ENCODE results near the gene KPNB1. TPM values are rescaled to one million over a fixed set of nuclear protein-coding genes. Genes with fewer than 3 reads are reported as not detected.
A peak's percentile ranks its signal among the peaks of the same experiment; 100 is the strongest.

KPNB1 gene
- total RNA-seq, 1 donor from 2014 or later, result 298 TPM

DNA sequence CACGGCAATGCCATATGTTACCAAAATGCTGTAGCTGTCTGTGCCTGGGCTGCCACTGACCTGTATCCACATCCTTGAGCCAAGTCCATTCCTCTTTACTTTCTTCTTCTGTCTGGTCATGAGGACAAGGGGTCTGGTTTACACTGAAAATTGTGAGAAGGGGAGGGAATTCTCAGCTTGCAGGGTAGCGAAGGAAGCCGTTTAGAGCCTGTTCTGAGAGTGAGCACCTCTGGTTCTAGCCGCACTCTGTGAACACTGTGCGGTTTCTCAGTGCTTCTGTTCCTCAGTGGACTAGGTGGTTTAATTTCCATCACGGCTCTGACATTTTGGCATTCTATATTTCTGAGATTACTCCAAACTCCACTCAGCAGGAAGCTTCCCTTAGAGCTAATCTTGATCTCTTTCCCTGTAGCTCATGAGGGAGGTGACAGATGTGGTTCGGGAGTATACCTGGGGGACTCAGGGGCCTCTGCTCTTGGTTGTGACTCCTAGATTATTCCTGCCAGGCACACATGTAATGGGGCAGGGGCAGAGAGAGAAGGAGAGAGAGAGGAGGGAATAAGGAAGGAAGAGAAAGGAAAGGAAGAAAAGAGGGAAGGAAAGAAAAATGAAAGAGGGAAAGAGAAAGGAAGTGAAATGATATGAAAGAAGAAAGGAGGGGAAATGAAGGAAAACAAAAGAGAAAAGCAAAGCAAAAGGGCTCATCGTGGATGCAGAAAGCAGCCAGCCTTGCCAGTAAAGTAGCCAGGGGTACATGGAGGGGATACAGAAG, 69.1 kb downstream of the KPNB1 start:
- H3K4me1 Mint-ChIP-seq (ENCODE audit: low read depth), result peaks cover 29% of the 10 kb centered on the region
- DNase-seq (ENCODE audit: low spot score), result no peak
- no peaks in the 10 kb centered on the region for H3K36me3 Mint-ChIP-seq (ENCODE audit: low read depth)
- TF ChIP-seq, protein P1, sequence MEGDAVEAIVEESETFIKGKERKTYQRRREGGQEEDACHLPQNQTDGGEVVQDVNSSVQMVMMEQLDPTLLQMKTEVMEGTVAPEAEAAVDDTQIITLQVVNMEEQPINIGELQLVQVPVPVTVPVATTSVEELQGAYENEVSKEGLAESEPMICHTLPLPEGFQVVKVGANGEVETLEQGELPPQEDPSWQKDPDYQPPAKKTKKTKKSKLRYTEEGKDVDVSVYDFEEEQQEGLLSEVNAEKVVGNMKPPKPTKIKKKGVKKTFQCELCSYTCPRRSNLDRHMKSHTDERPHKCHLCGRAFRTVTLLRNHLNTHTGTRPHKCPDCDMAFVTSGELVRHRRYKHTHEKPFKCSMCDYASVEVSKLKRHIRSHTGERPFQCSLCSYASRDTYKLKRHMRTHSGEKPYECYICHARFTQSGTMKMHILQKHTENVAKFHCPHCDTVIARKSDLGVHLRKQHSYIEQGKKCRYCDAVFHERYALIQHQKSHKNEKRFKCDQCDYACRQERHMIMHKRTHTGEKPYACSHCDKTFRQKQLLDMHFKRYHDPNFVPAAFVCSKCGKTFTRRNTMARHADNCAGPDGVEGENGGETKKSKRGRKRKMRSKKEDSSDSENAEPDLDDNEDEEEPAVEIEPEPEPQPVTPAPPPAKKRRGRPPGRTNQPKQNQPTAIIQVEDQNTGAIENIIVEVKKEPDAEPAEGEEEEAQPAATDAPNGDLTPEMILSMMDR (IDR thresholded peaks at IDR 0.05), result no peak
- peak overlapping the region; percentile 55 for H3K27ac Mint-ChIP-seq (ENCODE audit: unreplicated experiment)
- H3K4me3 Mint-ChIP-seq (ENCODE audit: unreplicated experiment), result no peak overlapping the region
- no peaks in the 10 kb centered on the region for H3K9me3 Mint-ChIP-seq (ENCODE audit: low read depth)
- peaks cover 47% of the 10 kb centered on the region for H3K27me3 Mint-ChIP-seq (ENCODE audit: low read depth)

DNA sequence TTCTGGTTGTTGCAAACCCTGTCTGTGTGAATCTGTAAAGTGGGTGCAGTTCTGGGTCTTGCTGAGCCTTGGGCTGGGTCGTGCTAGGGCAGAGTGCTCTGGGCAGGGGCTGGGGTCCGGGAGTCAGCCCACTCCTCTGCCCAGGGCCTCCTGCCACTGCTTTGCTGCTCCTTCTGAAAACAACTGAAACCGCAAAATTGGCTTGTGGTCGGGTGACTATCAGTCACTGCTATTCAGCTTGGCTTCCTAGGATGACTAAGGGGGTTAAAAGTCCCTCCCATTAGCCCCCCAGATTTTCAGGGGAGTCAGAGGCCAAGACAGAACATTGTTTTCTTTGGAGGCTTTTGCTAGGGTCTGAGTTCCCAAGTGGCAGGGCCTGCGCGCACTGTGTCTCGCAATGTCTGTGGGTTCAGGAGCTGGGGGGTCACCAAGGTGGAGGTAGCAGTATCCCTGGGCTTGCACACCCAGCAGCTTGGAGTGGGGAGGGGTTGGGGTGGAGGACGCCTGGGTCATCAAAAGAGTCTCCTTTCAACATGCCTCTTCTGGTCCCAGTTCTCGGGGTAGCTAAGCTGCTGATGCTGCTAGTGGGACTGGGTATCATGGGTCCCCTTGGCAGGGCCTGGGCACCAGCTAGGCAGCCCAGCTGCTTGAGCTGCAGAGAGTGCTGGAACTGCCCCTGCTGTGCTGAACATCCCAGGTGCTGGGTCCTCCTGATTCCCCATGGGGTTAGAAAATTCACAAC, 69.9 kb downstream of the KPNB1 start:
- Mint-ChIP-seq H3K4me1 (ENCODE audit: low read depth) (peaks cover 29% of the 10 kb centered on the region), H3K4me3 (ENCODE audit: unreplicated experiment) (no peak overlapping the region), H3K9me3 (ENCODE audit: low read depth) (no peaks in the 10 kb centered on the region), H3K36me3 (ENCODE audit: low read depth) (no peaks in the 10 kb centered on the region), H3K27me3 (ENCODE audit: low read depth) (peaks cover 42% of the 10 kb centered on the region), H3K27ac (ENCODE audit: unreplicated experiment) (peak overlapping the region; percentile 57)
- DNase-seq (ENCODE audit: low spot score), result no peak
- TF ChIP-seq, protein P1 (IDR thresholded peaks at IDR 0.05), result no peak

DNA sequence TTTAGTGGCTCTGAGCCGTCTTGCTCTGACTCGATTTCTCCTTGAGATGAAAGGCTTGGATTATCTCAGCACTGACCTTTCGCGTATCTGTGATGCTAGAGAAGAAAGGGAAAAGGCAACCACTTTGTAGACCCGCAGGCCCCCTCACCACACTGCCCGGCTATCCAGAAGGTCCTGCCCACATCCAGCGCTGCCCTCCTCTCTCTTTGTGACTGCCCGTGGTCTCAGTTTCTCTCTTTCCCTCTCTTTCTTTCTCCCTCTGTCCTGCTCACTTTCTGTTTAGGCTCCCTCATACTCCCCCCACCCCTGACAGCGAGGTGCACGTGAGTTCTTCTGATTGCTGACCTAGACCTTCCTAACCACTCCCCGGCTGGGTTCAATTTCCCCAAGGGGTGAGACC, 70.5 kb downstream of the KPNB1 start:
- Mint-ChIP-seq H3K27me3 (ENCODE audit: low read depth) (peaks cover 44% of the 10 kb centered on the region), H3K4me3 (ENCODE audit: unreplicated experiment) (no peak overlapping the region), H3K27ac (ENCODE audit: unreplicated experiment) (no peak overlapping the region), H3K9me3 (ENCODE audit: low read depth) (no peaks in the 10 kb centered on the region), H3K4me1 (ENCODE audit: low read depth) (peaks cover 29% of the 10 kb centered on the region), H3K36me3 (ENCODE audit: low read depth) (no peaks in the 10 kb centered on the region)
- TF ChIP-seq, protein P1 (IDR thresholded peaks at IDR 0.05), result no peak
- DNase-seq (ENCODE audit: low spot score), result no peak

DNA sequence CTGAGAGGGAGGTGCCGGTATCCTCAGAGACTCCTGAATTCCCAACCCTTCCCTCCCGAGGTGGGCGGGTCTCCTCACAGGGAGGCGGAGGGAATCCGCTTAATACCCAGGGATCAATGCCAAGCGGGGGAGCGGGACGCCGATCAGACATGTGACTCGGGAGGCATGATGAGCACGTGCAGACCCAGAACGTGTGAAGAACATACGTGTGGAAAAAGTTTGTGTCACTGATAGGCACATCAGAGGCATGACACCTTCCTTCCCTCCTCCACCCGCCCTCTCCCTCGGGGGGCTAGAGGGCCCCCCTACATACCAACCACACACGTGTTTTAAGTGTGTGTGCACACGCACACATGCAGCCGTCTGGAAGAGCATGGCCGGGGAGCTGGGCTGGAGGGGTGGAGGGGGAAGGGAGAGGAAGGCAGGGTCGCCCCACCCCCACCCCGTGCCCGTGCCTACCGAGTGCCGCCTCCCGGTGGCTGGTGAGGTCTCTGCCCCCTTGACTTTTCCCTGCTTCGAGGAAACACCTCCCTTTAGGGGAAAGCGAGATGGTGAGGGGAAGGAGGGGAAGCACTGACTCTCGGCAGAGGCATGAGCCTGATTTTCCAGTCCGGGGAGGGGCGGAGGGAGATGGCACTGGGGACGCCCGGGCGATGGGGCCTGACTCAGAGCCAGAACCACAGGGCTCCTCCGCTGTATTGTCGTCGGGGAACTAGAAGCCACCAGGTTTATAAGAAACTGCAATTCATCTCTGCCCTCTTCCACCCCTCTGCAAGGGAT, 71.2 kb downstream of the KPNB1 start:
- Mint-ChIP-seq H3K36me3 (ENCODE audit: low read depth) (no peaks in the 10 kb centered on the region), H3K27me3 (ENCODE audit: low read depth) (peaks cover 39% of the 10 kb centered on the region), H3K9me3 (ENCODE audit: low read depth) (no peaks in the 10 kb centered on the region), H3K4me1 (ENCODE audit: low read depth) (peaks cover 29% of the 10 kb centered on the region), H3K27ac (ENCODE audit: unreplicated experiment) (no peak overlapping the region), H3K4me3 (ENCODE audit: unreplicated experiment) (peak overlapping the region; percentile 16)
- no peak for DNase-seq (ENCODE audit: low spot score)
- TF ChIP-seq, protein P1 (IDR thresholded peaks at IDR 0.05), result no peak

DNA sequence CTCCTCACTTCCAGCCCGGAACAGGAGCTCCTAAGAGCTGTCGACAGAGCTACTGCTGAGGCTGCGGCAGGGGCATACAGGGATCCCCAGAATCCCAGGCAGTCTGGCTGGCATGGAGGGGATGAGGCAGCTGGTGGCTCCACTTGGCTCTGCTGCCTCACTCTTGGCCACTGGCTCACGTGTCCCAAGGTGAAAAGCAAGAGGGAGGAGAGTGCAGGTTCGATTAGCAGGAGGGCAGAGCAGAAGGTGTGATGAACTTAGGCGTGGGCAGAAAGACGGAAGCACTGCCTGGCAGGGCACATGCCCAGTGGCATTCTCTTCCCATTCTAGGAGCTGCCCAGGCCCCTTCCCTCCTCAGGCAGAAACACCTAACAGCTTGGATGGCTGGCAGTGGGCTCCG, 72.0 kb downstream of the KPNB1 start:
- Mint-ChIP-seq H3K36me3 (ENCODE audit: low read depth) (no peaks in the 10 kb centered on the region), H3K27me3 (ENCODE audit: low read depth) (peaks cover 44% of the 10 kb centered on the region), H3K4me1 (ENCODE audit: low read depth) (peaks cover 29% of the 10 kb centered on the region), H3K27ac (ENCODE audit: unreplicated experiment) (no peak overlapping the region), H3K9me3 (ENCODE audit: low read depth) (no peaks in the 10 kb centered on the region), H3K4me3 (ENCODE audit: unreplicated experiment) (no peak overlapping the region)
- no peak for DNase-seq (ENCODE audit: low spot score)
- TF ChIP-seq, protein P1 (IDR thresholded peaks at IDR 0.05), result no peak
